Measurements from ENCODE around the gene CLIP1.
"Not testable (repeated sequence)": the region's sequence is repeated elsewhere in the genome, so short reads cannot be mapped to it uniquely, and the experiment has no call there.

GRCh38 chr12:122357536-122357935, 64.9 kb downstream of the CLIP1 start:
- TF ChIP-seq POLR2A (IDR thresholded peaks at IDR 0.05; ENCODE audit: low read depth, low read length); CTCF (conservative IDR thresholded peaks at IDR 0.05; ENCODE audit: low read depth, low read length); CEBPB (IDR thresholded peaks at IDR 0.05; ENCODE audit: low read depth, low read length); MAFK (IDR thresholded peaks at IDR 0.05; ENCODE audit: low read depth, low read length): not testable (repeated sequence)

All from IMR-90 (cell line).